Measurements from ENCODE around the gene NETO1.

DNA sequence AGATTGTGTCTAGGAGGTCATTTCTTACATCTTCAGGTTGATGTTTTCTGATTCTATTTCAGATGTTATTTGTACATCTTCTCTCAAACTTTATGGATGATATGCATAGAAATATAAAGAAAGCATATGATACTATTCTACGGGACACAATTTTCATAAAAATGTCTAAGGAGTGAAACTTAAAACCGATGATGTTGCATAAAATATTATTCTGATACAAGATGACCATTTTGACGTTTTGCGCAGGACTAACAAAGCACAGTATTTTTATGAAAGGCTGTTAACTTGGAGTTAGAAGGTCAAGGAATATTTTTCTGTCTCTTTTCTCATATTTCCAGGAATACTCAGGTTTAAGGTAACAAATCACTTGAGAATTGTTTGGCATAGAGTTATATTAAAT lies 8.7 kb downstream of the NETO1 start:
- TF ChIP-seq CTCF (conservative IDR thresholded peaks at IDR 0.05; ENCODE audit: low read depth in 2 of 2) (no peak), EZH2 (IDR thresholded peaks at IDR 0.05; ENCODE audit: low read depth, unreplicated experiment) (no peak), JUNB (IDR thresholded peaks at IDR 0.05; ENCODE audit: unreplicated experiment) (no peak), POLR2AphosphoS5 (IDR thresholded peaks at IDR 0.05; ENCODE audit: low read depth) (no peak), REST (IDR thresholded peaks at IDR 0.05; ENCODE audit: unreplicated experiment) (no peak)
- TF ChIP-seq, protein P1, sequence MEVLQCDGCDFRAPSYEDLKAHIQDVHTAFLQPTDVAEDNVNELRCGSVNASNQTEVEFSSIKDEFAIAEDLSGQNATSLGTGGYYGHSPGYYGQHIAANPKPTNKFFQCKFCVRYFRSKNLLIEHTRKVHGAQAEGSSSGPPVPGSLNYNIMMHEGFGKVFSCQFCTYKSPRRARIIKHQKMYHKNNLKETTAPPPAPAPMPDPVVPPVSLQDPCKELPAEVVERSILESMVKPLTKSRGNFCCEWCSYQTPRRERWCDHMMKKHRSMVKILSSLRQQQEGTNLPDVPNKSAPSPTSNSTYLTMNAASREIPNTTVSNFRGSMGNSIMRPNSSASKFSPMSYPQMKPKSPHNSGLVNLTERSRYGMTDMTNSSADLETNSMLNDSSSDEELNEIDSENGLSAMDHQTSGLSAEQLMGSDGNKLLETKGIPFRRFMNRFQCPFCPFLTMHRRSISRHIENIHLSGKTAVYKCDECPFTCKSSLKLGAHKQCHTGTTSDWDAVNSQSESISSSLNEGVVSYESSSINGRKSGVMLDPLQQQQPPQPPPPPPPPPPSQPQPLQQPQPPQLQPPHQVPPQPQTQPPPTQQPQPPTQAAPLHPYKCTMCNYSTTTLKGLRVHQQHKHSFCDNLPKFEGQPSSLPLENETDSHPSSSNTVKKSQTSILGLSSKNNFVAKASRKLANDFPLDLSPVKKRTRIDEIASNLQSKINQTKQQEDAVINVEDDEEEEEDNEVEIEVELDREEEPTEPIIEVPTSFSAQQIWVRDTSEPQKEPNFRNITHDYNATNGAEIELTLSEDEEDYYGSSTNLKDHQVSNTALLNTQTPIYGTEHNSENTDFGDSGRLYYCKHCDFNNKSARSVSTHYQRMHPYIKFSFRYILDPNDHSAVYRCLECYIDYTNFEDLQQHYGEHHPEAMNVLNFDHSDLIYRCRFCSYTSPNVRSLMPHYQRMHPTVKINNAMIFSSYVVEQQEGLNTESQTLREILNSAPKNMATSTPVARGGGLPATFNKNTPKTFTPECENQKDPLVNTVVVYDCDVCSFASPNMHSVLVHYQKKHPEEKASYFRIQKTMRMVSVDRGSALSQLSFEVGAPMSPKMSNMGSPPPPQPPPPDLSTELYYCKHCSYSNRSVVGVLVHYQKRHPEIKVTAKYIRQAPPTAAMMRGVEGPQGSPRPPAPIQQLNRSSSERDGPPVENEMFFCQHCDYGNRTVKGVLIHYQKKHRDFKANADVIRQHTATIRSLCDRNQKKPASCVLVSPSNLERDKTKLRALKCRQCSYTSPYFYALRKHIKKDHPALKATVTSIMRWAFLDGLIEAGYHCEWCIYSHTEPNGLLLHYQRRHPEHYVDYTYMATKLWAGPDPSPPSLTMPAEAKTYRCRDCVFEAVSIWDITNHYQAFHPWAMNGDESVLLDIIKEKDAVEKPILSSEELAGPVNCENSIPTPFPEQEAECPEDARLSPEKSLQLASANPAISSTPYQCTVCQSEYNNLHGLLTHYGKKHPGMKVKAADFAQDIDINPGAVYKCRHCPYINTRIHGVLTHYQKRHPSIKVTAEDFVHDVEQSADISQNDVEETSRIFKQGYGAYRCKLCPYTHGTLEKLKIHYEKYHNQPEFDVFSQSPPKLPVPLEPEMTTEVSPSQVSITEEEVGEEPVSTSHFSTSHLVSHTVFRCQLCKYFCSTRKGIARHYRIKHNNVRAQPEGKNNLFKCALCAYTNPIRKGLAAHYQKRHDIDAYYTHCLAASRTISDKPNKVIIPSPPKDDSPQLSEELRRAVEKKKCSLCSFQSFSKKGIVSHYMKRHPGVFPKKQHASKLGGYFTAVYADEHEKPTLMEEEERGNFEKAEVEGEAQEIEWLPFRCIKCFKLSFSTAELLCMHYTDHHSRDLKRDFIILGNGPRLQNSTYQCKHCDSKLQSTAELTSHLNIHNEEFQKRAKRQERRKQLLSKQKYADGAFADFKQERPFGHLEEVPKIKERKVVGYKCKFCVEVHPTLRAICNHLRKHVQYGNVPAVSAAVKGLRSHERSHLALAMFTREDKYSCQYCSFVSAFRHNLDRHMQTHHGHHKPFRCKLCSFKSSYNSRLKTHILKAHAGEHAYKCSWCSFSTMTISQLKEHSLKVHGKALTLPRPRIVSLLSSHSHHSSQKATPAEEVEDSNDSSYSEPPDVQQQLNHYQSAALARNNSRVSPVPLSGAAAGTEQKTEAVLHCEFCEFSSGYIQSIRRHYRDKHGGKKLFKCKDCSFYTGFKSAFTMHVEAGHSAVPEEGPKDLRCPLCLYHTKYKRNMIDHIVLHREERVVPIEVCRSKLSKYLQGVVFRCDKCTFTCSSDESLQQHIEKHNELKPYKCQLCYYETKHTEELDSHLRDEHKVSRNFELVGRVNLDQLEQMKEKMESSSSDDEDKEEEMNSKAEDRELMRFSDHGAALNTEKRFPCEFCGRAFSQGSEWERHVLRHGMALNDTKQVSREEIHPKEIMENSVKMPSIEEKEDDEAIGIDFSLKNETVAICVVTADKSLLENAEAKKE (CRISPR knock-in tag; IDR thresholded peaks at IDR 0.05) = no peak

Data from GM23338 (cell line).